Activated B cell treated with CpG ODN at 0.5 μM for 24 hours (primary cell): ENCODE results near the gene FAM83G. TPM values are rescaled to one million over a fixed set of nuclear protein-coding genes. Genes with fewer than 3 reads are reported as not detected.

Source experiments
- ATAC-seq: fragments of 200-7000 bp; cut with Tn5 transposase; one replicate; pipeline ENCODE4 v1.10.0; 2021; ENCODE audit warnings: low read depth, mild to moderate bottlenecking, moderate library complexity
- CTCF ChIA-PET: fragments of 350-600 bp; sonication (Branson Sonifier 250); formaldehyde crosslinking; loops from one replicate; lab custom pipeline; 2021; ENCODE audit warnings: antibody characterized with exemption; lab: Charles Lee
- POLR2A ChIA-PET: fragments of 350-600 bp; sonication (Branson Sonifier 250); formaldehyde crosslinking; loops from one replicate; lab custom pipeline; 2021; ENCODE audit warnings: antibody characterized with exemption; lab: Charles Lee
- DNase-seq: peaks from one replicate; pipeline ENCODE4 v3.0.0; 2022
- H3K27ac Mint-ChIP-seq: one replicate; pipeline ENCODE4 v1.8.0; 2020; ENCODE audit warnings: mixed read lengths
- H3K27me3 Mint-ChIP-seq: one replicate; pipeline ENCODE4 v1.8.0; 2021; ENCODE audit warnings: mixed read lengths
- H3K36me3 Mint-ChIP-seq: one replicate; pipeline ENCODE4 v1.8.0; 2021; ENCODE audit warnings: low read depth, mixed read lengths
- H3K4me1 Mint-ChIP-seq: one replicate; pipeline ENCODE4 v1.8.0; 2021; ENCODE audit warnings: mixed read lengths
- H3K4me3 Mint-ChIP-seq: one replicate; pipeline ENCODE4 v1.8.0; 2020; ENCODE audit warnings: mild to moderate bottlenecking, mixed read lengths
- H3K9me3 Mint-ChIP-seq: one replicate; pipeline ENCODE4 v1.8.0; 2020; ENCODE audit warnings: mixed read lengths
- intact Hi-C: fragments of 100-400 bp; cut with micrococcal nuclease; formaldehyde crosslinking; loops from one replicate; pipeline ENCODE4 v1.15.1; 2024
- total RNA-seq: library from RNA; stranded (reverse); gene quantifications from 2 replicates; pipeline ENCODE4 v1.2.3, GENCODE V29; 2022
- TF ChIP-seq, protein P1 (sequence below): fragments of 200-600 bp; IDR thresholded peaks from one replicate; pipeline ENCODE4 v1.8.0; 2022; ENCODE audit warnings: antibody characterized with exemption, mild to moderate bottlenecking

FAM83G gene
- total RNA-seq, 1 donor from 2014 or later, result 13.9 TPM

DNA sequence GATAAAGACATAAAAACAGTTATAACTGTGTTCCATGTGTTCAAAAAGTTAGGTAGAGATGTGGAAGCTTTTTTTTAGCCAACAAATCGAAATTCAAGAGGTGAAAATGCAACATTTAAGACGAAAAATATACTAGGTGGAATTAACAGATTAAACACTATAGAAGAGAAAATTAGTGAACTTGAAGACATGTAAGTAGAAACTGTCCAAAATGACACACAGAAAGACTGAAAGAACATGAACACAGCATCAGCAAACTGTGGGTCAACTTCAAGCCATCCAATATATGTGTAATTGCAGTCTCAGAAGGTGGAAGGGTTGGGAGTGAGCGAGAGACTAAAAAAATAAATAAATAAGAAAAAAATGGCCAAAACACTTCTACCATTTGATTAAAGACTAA is 9.3 kb downstream of the FAM83G start:
- Mint-ChIP-seq H3K27ac (no peak overlapping the region), H3K36me3 (peaks cover 23% of the 10 kb centered on the region), H3K4me1 (peaks cover 24% of the 10 kb centered on the region), H3K9me3 (peaks cover 4% of the 10 kb centered on the region), H3K4me3 (no peak overlapping the region), H3K27me3 (no peaks in the 10 kb centered on the region)
- POLR2A ChIA-PET, result interaction anchor here (1.1 kb wide), 1 partner anchor 9 kb away, joined by 3 read pairs; the partner anchor contains the start of gene FAM83G
- ATAC-seq (no peak), DNase-seq (no peak)
- TF ChIP-seq, protein P1, sequence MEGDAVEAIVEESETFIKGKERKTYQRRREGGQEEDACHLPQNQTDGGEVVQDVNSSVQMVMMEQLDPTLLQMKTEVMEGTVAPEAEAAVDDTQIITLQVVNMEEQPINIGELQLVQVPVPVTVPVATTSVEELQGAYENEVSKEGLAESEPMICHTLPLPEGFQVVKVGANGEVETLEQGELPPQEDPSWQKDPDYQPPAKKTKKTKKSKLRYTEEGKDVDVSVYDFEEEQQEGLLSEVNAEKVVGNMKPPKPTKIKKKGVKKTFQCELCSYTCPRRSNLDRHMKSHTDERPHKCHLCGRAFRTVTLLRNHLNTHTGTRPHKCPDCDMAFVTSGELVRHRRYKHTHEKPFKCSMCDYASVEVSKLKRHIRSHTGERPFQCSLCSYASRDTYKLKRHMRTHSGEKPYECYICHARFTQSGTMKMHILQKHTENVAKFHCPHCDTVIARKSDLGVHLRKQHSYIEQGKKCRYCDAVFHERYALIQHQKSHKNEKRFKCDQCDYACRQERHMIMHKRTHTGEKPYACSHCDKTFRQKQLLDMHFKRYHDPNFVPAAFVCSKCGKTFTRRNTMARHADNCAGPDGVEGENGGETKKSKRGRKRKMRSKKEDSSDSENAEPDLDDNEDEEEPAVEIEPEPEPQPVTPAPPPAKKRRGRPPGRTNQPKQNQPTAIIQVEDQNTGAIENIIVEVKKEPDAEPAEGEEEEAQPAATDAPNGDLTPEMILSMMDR, result no peak
- intact Hi-C loops, result no loop called here
- CTCF ChIA-PET, result no interaction called here

DNA sequence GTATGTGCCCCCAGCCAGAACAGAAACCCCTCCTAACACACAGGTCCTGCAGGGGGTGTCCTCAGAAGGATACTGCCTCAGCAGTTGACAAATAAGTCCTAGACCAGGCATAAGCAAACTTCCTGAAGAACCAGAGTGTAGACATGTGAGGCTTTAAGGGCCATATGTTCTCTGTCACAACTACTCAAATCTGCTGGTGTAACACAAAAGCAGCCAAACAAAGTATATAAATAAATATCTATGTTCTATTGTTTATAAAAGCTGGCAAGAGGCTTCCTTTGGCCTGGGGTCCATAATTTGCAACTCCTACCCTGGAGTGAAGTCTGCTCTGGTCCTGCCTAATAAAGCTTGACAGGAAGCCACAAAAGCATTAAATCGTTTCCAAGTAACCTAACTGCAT is 9.9 kb downstream of the FAM83G start:
- DNase-seq, result no peak
- no peak overlapping the region for H3K4me3 Mint-ChIP-seq
- CTCF ChIA-PET, result no interaction called here
- TF ChIP-seq, protein P1, result no peak
- H3K27ac Mint-ChIP-seq, result no peak overlapping the region
- peaks cover 4% of the 10 kb centered on the region for H3K9me3 Mint-ChIP-seq
- ATAC-seq, result no peak
- H3K27me3 Mint-ChIP-seq, result no peaks in the 10 kb centered on the region
- POLR2A ChIA-PET, result interaction anchor here (1.1 kb wide), 1 partner anchor 10 kb away, joined by 3 read pairs; the partner anchor contains the start of gene FAM83G
- intact Hi-C loops, result no loop called here
- peaks cover 24% of the 10 kb centered on the region for H3K36me3 Mint-ChIP-seq
- peaks cover 22% of the 10 kb centered on the region for H3K4me1 Mint-ChIP-seq

DNA sequence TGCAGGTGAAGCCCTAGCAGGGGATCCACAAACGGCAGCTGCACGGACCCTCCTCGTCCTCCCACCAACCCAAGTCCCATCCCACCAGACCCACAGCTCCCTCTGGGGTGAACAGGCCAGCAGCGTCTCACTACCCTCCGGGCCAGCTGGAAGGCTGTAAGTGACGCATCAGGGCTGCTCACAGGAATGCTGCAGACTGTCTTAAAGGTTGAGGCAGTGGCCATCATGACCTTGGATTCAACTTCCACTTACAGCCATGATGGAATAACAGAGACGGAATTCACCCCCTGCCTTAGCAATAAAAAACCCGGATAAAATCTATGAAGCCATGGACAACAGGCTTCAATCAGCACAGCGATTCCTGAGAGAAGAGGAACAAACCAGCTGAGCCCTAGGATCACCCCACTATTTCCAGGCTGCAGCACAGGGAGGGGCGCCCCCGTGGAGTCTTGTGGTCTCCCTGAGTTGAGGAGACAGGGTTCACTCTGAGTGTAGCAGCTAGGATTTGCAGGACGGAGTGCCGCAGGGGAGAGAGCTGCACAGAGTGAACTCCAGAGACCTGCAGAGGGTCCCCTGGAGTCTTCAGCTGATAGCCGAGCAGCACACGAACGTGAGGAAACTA is 10.5 kb downstream of the FAM83G start:
- Mint-ChIP-seq H3K36me3 (peaks cover 24% of the 10 kb centered on the region), H3K27me3 (no peaks in the 10 kb centered on the region), H3K9me3 (peaks cover 4% of the 10 kb centered on the region), H3K4me1 (peaks cover 22% of the 10 kb centered on the region), H3K27ac (no peak overlapping the region), H3K4me3 (no peak overlapping the region)
- ChIA-PET POLR2A (no interaction called here), CTCF (no interaction called here)
- intact Hi-C loops, result no loop called here
- no peak for ATAC-seq
- no peak for DNase-seq
- TF ChIP-seq, protein P1, result no peak

DNA sequence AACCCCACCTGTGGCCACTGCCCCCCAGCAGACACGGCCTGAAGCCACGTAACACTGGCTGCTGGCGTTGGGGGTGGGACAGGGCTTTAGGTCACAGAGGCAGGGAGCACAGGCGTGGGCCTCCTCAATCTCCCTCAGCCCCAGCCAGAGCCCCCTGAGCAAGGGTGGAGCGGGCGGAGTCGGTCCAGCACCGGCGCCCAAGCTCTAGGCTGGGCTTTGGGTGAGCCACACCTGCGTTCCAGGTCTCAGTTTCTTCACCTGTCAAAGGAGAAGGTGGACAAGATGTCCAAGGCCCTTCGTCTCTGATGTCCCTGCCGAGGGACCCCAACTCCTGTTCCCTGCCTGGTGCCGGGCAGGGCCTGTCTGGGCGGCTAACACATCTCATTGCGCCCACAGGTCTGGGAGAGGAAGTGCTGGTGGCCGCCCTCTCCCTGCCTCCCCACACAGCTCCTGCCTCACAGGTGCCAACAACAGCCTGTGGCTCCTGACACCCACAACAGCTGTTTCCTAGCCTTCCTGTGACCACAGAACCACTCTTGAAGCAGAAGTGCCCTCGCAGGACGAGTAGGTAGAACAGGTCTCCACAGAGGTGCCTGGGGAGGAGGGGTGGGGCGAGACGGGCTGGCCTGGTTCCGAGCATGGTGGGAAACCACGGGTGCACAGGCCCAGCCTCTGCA is 12.0 kb downstream of the FAM83G start:
- ChIA-PET CTCF (no interaction called here), POLR2A (no interaction called here)
- ATAC-seq, result peak; percentile 69
- Mint-ChIP-seq H3K4me1 (peaks cover 22% of the 10 kb centered on the region), H3K27ac (no peak overlapping the region), H3K27me3 (no peaks in the 10 kb centered on the region), H3K9me3 (peaks cover 4% of the 10 kb centered on the region), H3K4me3 (peak overlapping the region; percentile 41), H3K36me3 (peaks cover 28% of the 10 kb centered on the region)
- intact Hi-C loops, result no loop called here
- TF ChIP-seq, protein P1, result no peak
- DNase-seq, result peak; percentile 26

DNA sequence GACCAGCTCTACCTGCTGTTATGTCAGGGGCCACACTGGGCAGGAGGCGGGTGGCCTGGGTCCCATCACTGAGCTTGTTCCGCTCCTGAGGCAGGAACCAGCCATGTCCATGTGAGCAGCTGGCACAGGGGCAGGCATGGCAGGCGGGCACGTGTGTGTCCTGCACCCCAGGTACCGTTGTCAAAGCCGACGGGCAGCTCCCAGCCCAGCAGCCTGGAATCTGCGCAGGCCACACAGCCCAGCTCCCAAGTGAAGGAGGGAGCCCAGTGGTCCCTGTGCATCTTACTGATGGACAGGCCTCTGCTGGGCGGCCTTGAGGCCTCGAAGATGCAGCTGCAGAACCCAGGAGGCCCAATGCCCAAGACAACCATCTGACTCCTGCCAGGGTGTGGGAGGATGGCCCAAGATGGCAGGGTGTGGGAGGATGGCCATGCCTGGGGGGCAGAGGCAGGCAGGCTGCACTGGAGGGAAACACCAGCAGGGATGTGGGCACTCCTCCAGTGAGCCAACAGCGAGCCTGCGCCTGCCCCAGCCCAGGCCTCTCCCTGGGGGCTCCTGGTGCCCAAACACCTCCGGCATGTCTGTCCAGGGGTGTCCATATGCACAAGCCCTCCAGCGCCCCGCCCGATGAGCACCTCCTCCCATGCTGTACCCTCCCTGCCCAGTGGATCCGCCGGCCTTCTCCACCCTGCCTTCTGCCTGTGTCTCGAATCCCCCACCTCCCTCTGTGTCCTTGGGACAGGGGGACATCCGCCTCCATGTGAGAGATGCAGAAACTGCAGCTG is 12.8 kb downstream of the FAM83G start:
- H3K4me1 Mint-ChIP-seq, result peaks cover 22% of the 10 kb centered on the region
- TF ChIP-seq, protein P1, result no peak
- CTCF ChIA-PET, result interaction anchor here (0.8 kb wide), 1 partner anchor 31 kb away, joined by 4 read pairs; no protein-coding TSS in a partner anchor

More for the DNA sequence above, 12.8 kb downstream of the FAM83G start:
- H3K27ac Mint-ChIP-seq, result no peak overlapping the region
- no peak for DNase-seq
- H3K36me3 Mint-ChIP-seq, result peaks cover 26% of the 10 kb centered on the region
- no peak overlapping the region for H3K4me3 Mint-ChIP-seq
- intact Hi-C loops, result no loop called here
- H3K27me3 Mint-ChIP-seq, result no peaks in the 10 kb centered on the region
- ATAC-seq, result no peak
- POLR2A ChIA-PET, result no interaction called here
- H3K9me3 Mint-ChIP-seq, result peaks cover 4% of the 10 kb centered on the region
